BE2C (cell line): ENCODE measurements around the gene PJA1.

Experiments
- DNase-seq: peaks from one replicate; pipeline ENCODE4 v3.0.0-alpha.2; 2020
- H3K27me3 ChIP-seq: fragments of 250-450 bp; sonication (Bioruptor Pico); 2 replicates; pipeline ENCODE4 v1.5.1; 2020; ENCODE audit warnings: mild to moderate bottlenecking
- H3K36me3 ChIP-seq: fragments of 250-450 bp; sonication (Bioruptor Pico); 2 replicates; pipeline ENCODE4 v1.5.1; 2020; ENCODE audit warnings: mild to moderate bottlenecking
- H3K4me1 ChIP-seq: fragments of 250-450 bp; sonication (Bioruptor Pico); 2 replicates; pipeline ENCODE4 v1.5.1; 2020
- H3K4me3 ChIP-seq: 2 replicates; pipeline ENCODE4 v1.5.1; 2011; ENCODE audit warnings: low read depth, low read length
- H3K9me3 ChIP-seq: fragments of 250-450 bp; sonication (Bioruptor Pico); 2 replicates; pipeline ENCODE4 v1.5.1; 2020
- CTCF ChIP-seq: IDR thresholded peaks from 2 replicates; pipeline ENCODE4 v1.5.1; 2012; ENCODE audit warnings: mild to moderate bottlenecking, low read depth, low read length

PJA1 gene

GRCh38 chrX:69113723-69114122 is 51.5 kb downstream of the PJA1 start:
- no peak for DNase-seq
- Histone ChIP-seq H3K27me3 (no peaks in the 10 kb centered on the region), H3K36me3 (no peaks in the 10 kb centered on the region), H3K9me3 (no peaks in the 10 kb centered on the region), H3K4me3 (no peak overlapping the region), H3K4me1 (peaks cover 6% of the 10 kb centered on the region)
- TF ChIP-seq CTCF, result no peak
